B cell (primary cell): ENCODE results near the gene HPCAL4. TPM values are rescaled to one million over a fixed set of nuclear protein-coding genes. Genes with fewer than 3 reads are reported as not detected.
A peak's percentile ranks its signal among the peaks of the same experiment; 100 is the strongest.

ENCODE experiments used
- ATAC-seq: fragments of 200-7000 bp; cut with Tn5 transposase; one replicate; pipeline ENCODE4 v1.10.0; 2021; ENCODE audit warnings: low read depth, mild to moderate bottlenecking, moderate number of reproducible peaks, moderate library complexity
- CTCF ChIA-PET: fragments of 350-600 bp; sonication (Branson Sonifier 250); formaldehyde crosslinking; loops from one replicate; lab custom pipeline; 2021; ENCODE audit warnings: antibody characterized with exemption, inconsistent platforms; lab: Charles Lee
- POLR2A ChIA-PET: fragments of 350-600 bp; sonication (Branson Sonifier 250); formaldehyde crosslinking; loops from one replicate; lab custom pipeline; 2021; ENCODE audit warnings: antibody characterized with exemption; lab: Charles Lee
- DNase-seq: peaks from one replicate; pipeline ENCODE4 v3.0.0; 2013
- H2AFZ ChIP-seq: 2 replicates; pipeline ENCODE4 v1.6.1; 2012; ENCODE audit warnings: mild to moderate bottlenecking, low read depth, low read length; ENCODE audit not compliant: insufficient read depth, poor library complexity, severe bottlenecking
- H3K27ac ChIP-seq, 2 donors: 1 replicate in 1 of 2; 2 replicates in 1 of 2; pipeline ENCODE4 v1.5.1; 2012 to 2013; ENCODE audit warnings: low read length in 2 of 2, mild to moderate bottlenecking in 2 of 2, moderate library complexity in 1 of 2
- H3K27me3 ChIP-seq, 4 experiments: fragments of 200-600 bp in 1 of 4; sonication (generic) in 1 of 4; replicated peaks in 1 of 4; 1 replicate in 2 of 4; 2 replicates in 2 of 4; pipeline versions ENCODE4 v1.6.1 to v1.7.0; 2013 to 2016; ENCODE audit warnings: low read length in 3 of 4, mild to moderate bottlenecking in 2 of 4, mixed read lengths in 1 of 4, moderate library complexity in 1 of 4; ENCODE audit not compliant: insufficient read depth in 4 of 4, control insufficient read depth in 3 of 4; ENCODE audit errors: control extremely low read depth in 1 of 4
- H3K36me3 ChIP-seq, 2 experiments: replicated peaks in 1 of 2; 1 replicate in 1 of 2; 2 replicates in 1 of 2; pipeline versions ENCODE4 v1.6.1 to v1.7.1; 2013; ENCODE audit warnings: low read length in 1 of 2; ENCODE audit not compliant: insufficient read depth in 2 of 2, control insufficient read depth in 1 of 2; ENCODE audit errors: control extremely low read depth in 1 of 2, extremely low read depth in 1 of 2
- H3K4me1 ChIP-seq, 2 donors: fragments of 200-600 bp in 1 of 2; sonication (generic) in 1 of 2; 1 replicate in 1 of 2; 2 replicates in 1 of 2; pipeline versions ENCODE4 v1.5.1 to v1.6.1; 2013 to 2017; ENCODE audit warnings: low read length in 2 of 2; ENCODE audit not compliant: control insufficient read depth in 2 of 2, insufficient read depth in 2 of 2
- H3K4me2 ChIP-seq: replicated peaks from 2 replicates; pipeline ENCODE3; 2012; ENCODE audit warnings: mild to moderate bottlenecking, low read depth, low read length; ENCODE audit not compliant: poor library complexity, severe bottlenecking
- H3K4me3 ChIP-seq, 5 experiments: fragments of 200-600 bp in 1 of 5; sonication (generic) in 1 of 5; 1 replicate in 3 of 5; 2 replicates in 2 of 5; pipeline versions ENCODE4 v1.5.1 to v1.7.0; 2011 to 2016; ENCODE audit warnings: low read length in 4 of 5, mild to moderate bottlenecking in 4 of 5, low read depth in 2 of 5, control low read depth in 1 of 5, moderate library complexity in 1 of 5; ENCODE audit not compliant: insufficient read depth in 1 of 5; ENCODE audit errors: control extremely low read depth in 1 of 5, extremely low read depth in 1 of 5
- H3K79me2 ChIP-seq: fragments of 200-600 bp; sonication (generic); one replicate; pipeline ENCODE4 v1.6.0; 2016; ENCODE audit warnings: low read length; ENCODE audit not compliant: control insufficient read depth, insufficient read depth
- H3K9ac ChIP-seq: fragments of 200-600 bp; sonication (generic); 2 replicates; pipeline ENCODE4 v1.6.1; 2017; ENCODE audit warnings: mild to moderate bottlenecking, low read length, moderate library complexity
- H3K9me3 ChIP-seq, 3 donors: one replicate each; pipeline versions ENCODE4 v1.6.1 to v1.7.1; 2013; ENCODE audit warnings: low read length in 2 of 3; ENCODE audit not compliant: control insufficient read depth in 2 of 3, insufficient read depth in 1 of 3; ENCODE audit errors: control extremely low read depth in 1 of 3
- H4K20me1 ChIP-seq: 2 replicates; pipeline ENCODE4 v1.6.0; 2012; ENCODE audit warnings: mild to moderate bottlenecking, low read length; ENCODE audit not compliant: insufficient read depth, control insufficient read depth, poor library complexity, severe bottlenecking
- H3K27ac Mint-ChIP-seq: one replicate; pipeline ENCODE4 v1.8.0; 2021; ENCODE audit warnings: mixed read lengths
- H3K27me3 Mint-ChIP-seq: one replicate; pipeline ENCODE4 v1.8.0; 2021; ENCODE audit warnings: mixed read lengths
- H3K4me1 Mint-ChIP-seq: one replicate; pipeline ENCODE4 v1.8.0; 2021; ENCODE audit warnings: mixed read lengths
- H3K4me3 Mint-ChIP-seq: one replicate; pipeline ENCODE4 v1.8.0; 2021; ENCODE audit warnings: mixed read lengths
- H3K9me3 Mint-ChIP-seq: one replicate; pipeline ENCODE4 v1.8.0; 2022; ENCODE audit warnings: mixed read lengths; ENCODE audit not compliant: insufficient read depth
- CTCF ChIP-seq: fragments of 200-600 bp; IDR thresholded peaks from one replicate; pipeline ENCODE4 v1.8.0; 2022; ENCODE audit warnings: antibody characterized with exemption, mild to moderate bottlenecking
- EZH2 ChIP-seq: IDR thresholded peaks from 2 replicates; pipeline ENCODE4 v1.6.1; 2012; ENCODE audit warnings: borderline replicate concordance, low read depth, mild to moderate bottlenecking, moderate library complexity, low read length; ENCODE audit not compliant: insufficient read depth, poor library complexity, severe bottlenecking
- WGBS: methylation state at CpG from one replicate; pipeline ENCODE4 v1.1.5; 2013; ENCODE audit warnings: missing lambda C conversion rate; ENCODE audit not compliant: insufficient coverage; 5-methylcytosine and 5-hydroxymethylcytosine counted together
- intact Hi-C: fragments of 100-400 bp; cut with micrococcal nuclease; formaldehyde crosslinking; loops from one replicate; pipeline ENCODE4 v1.10.0; 2022
- polyA plus RNA-seq: library from polyadenylated mRNA; depleted of rRNA; stranded (reverse); fragments of >200 nt; gene quantifications from 2 replicates; pipeline ENCODE4 v1.2.3, GENCODE V29; 2012
- total RNA-seq, 2 donors: library from RNA; stranded (reverse); fragments of 120-200 nt in 1 of 2; gene quantifications; 1 replicate in 1 of 2; 2 replicates in 1 of 2; pipeline versions ENCODE4 v1.2.3 to v1.2.4, GENCODE V29; 2013 to 2022

Gene HPCAL4
- total and polyA plus RNA-seq, 2 donors (not counting 1 experiment from before 2014, with no cell fraction given): not detected

GRCh38 chr1:39690794-39691382 lies 345 bp downstream of the HPCAL4 start:
- POLR2A ChIA-PET: no interaction called here
- peaks cover 0 to 24% (median 0%) of the 10 kb centered on the region in 3 donors for H3K9me3 ChIP-seq

GRCh38 chr1:39690225-39690624 lies 1.0 kb downstream of the HPCAL4 start:
- peaks cover 0 to 71% (median 37%) of the 10 kb centered on the region in 4 experiments for H3K27me3 ChIP-seq
- no peaks in the 10 kb centered on the region for H4K20me1 ChIP-seq
- peaks cover 59% of the 10 kb centered on the region for H3K27me3 Mint-ChIP-seq
- peaks cover 24% of the 10 kb centered on the region for H3K4me1 Mint-ChIP-seq
- no peak overlapping the region for H3K27ac ChIP-seq
- no peak overlapping the region for H3K27ac Mint-ChIP-seq
- H3K9me3 ChIP-seq: peaks cover 0 to 24% (median 0%) of the 10 kb centered on the region in 3 donors
- H3K9ac ChIP-seq: no peak overlapping the region
- no peaks in the 10 kb centered on the region for H3K36me3 ChIP-seq
- ChIA-PET POLR2A (no interaction called here), CTCF (no interaction called here)
- no peaks in the 10 kb centered on the region for H3K79me2 ChIP-seq
- no peak overlapping the region for H3K4me3 ChIP-seq
- intact Hi-C loops: no loop called here
- no peak overlapping the region for H2AFZ ChIP-seq
- no peak for ATAC-seq
- WGBS: 49% methylated on average over 2 of the region's 2 CpGs
- TF ChIP-seq EZH2 (no peak), CTCF (no peak)
- peak overlapping the region; percentile 93 for H3K4me2 ChIP-seq
- no peak for DNase-seq
- H3K9me3 Mint-ChIP-seq: no peaks in the 10 kb centered on the region
- H3K4me1 ChIP-seq: peaks cover 21 to 28% of the 10 kb centered on the region in 2 donors
- H3K4me3 Mint-ChIP-seq: peak overlapping the region; percentile 77

More at GRCh38 chr1:39690794-39691382, 345 bp downstream of the HPCAL4 start:
- intact Hi-C loops: no loop called here
- Histone ChIP-seq H3K79me2 (no peaks in the 10 kb centered on the region), H3K9ac (peak overlapping the region; percentile 70), H4K20me1 (no peaks in the 10 kb centered on the region), H3K4me1 (peaks cover 21 to 28% of the 10 kb centered on the region in 2 donors), H3K27me3 (peaks cover 0 to 70% (median 37%) of the 10 kb centered on the region in 4 experiments), H2AFZ (peak overlapping the region; percentile 69), H3K4me2 (peak overlapping the region; percentile 93), H3K4me3 (peak overlapping the region in 4 of 5 experiments; percentile 4 to 60 (median 46)), H3K36me3 (no peaks in the 10 kb centered on the region), H3K27ac (no peak overlapping the region)
- no peak for ATAC-seq
- peaks cover 24% of the 10 kb centered on the region for H3K4me1 Mint-ChIP-seq
- CTCF ChIA-PET: interaction anchor here (0.7 to 1.0 kb wide), 2 partner anchors 18 to 1120 kb away, joined by 3 to 5 read pairs; no protein-coding TSS in a partner anchor
- peak overlapping the region; percentile 77 for H3K4me3 Mint-ChIP-seq
- no peak for DNase-seq
- 11% methylated on average over 27 of the region's 28 CpGs for WGBS
- no peak for TF ChIP-seq EZH2
- H3K27ac Mint-ChIP-seq: no peak overlapping the region
- H3K9me3 Mint-ChIP-seq: no peaks in the 10 kb centered on the region
- H3K27me3 Mint-ChIP-seq: peaks cover 63% of the 10 kb centered on the region
